T-cell (primary cell): ENCODE results near the gene CFAP57. TPM values are rescaled to one million over a fixed set of nuclear protein-coding genes. Genes with fewer than 3 reads are reported as not detected.

Experiments
- ATAC-seq, 4 experiments: fragments of 200-7000 bp in 3 of 4; fragments of 150-1000 bp in 1 of 4; cut with Tn5 transposase; replicated peaks in 1 of 4; 1 replicate in 3 of 4; 2 replicates in 1 of 4; pipeline ENCODE4 v1.10.0; 2021; ENCODE audit warnings: moderate library complexity in 3 of 4, mild to moderate bottlenecking in 2 of 4, moderate number of reproducible peaks in 1 of 4
- CTCF ChIA-PET, 2 donors: fragments of 300-600 bp; sonication (Branson Sonifier 250); formaldehyde crosslinking; loops; one replicate each; lab custom pipeline; 2022; ENCODE audit warnings: antibody characterized with exemption in 2 of 2; lab: Charles Lee
- POLR2A ChIA-PET, 2 donors: fragments of 300-600 bp; sonication (Branson Sonifier 250); formaldehyde crosslinking; loops; one replicate each; lab custom pipeline; 2022; ENCODE audit warnings: antibody characterized with exemption in 2 of 2; lab: Charles Lee
- DNase-seq, 35 experiments: peaks; one replicate each; pipeline versions ENCODE4 v3.0.0 to v3.0.0-alpha.2; 2013 to 2023
- H3K27ac ChIP-seq: one replicate; pipeline ENCODE4 v1.5.1; 2013; ENCODE audit warnings: low read length
- H3K27me3 ChIP-seq, 2 experiments: replicated peaks in 1 of 2; 1 replicate in 1 of 2; 2 replicates in 1 of 2; pipeline versions ENCODE4 v1.6.1 to v1.7.0; 2013; ENCODE audit warnings: low read length in 1 of 2, mixed read lengths in 1 of 2; ENCODE audit not compliant: control insufficient read depth in 2 of 2, insufficient read depth in 2 of 2; ENCODE audit errors: extremely low read depth in 1 of 2
- H3K36me3 ChIP-seq, 2 donors: 1 replicate in 1 of 2; 2 replicates in 1 of 2; pipeline versions ENCODE4 v1.6.1 to v1.7.0; 2013; ENCODE audit warnings: low read length in 1 of 2; ENCODE audit not compliant: control insufficient read depth in 2 of 2, insufficient read depth in 1 of 2; ENCODE audit errors: extremely low read depth in 1 of 2
- H3K4me1 ChIP-seq, 2 experiments: 1 replicate in 1 of 2; 2 replicates in 1 of 2; pipeline versions ENCODE4 v1.6.1 to v1.7.0; 2013; ENCODE audit warnings: low read length in 2 of 2, mixed read lengths in 1 of 2; ENCODE audit not compliant: insufficient read depth in 2 of 2, control insufficient read depth in 1 of 2; ENCODE audit errors: extremely low read depth in 1 of 2
- H3K4me3 ChIP-seq, 2 donors: 1 replicate in 1 of 2; 2 replicates in 1 of 2; pipeline versions ENCODE4 v1.5.1 to v1.7.0; 2013; ENCODE audit warnings: mild to moderate bottlenecking in 2 of 2, low read length in 1 of 2, moderate library complexity in 1 of 2; ENCODE audit not compliant: control insufficient read depth in 1 of 2; ENCODE audit errors: extremely low read depth in 1 of 2
- H3K9me3 ChIP-seq: 2 replicates; pipeline ENCODE4 v1.7.0; 2013
- H3K27ac Mint-ChIP-seq, 2 donors: one replicate each; pipeline ENCODE4 v1.8.0; 2020 to 2021; ENCODE audit warnings: mild to moderate bottlenecking in 2 of 2, mixed read lengths in 2 of 2
- H3K27me3 Mint-ChIP-seq, 2 donors: one replicate each; pipeline ENCODE4 v1.8.0; 2021 to 2022; ENCODE audit warnings: mixed read lengths in 2 of 2
- H3K36me3 Mint-ChIP-seq: one replicate; pipeline ENCODE4 v1.8.0; 2021; ENCODE audit warnings: mixed read lengths
- H3K4me1 Mint-ChIP-seq, 3 donors: one replicate each; pipeline ENCODE4 v1.8.0; 2020 to 2022; ENCODE audit warnings: mixed read lengths in 3 of 3, mild to moderate bottlenecking in 1 of 3
- H3K4me3 Mint-ChIP-seq, 3 donors: one replicate each; pipeline ENCODE4 v1.8.0; 2020 to 2022; ENCODE audit warnings: mild to moderate bottlenecking in 3 of 3, mixed read lengths in 3 of 3, moderate library complexity in 3 of 3
- H3K9me3 Mint-ChIP-seq, 3 donors: one replicate each; pipeline ENCODE4 v1.8.0; 2020 to 2022; ENCODE audit warnings: mixed read lengths in 3 of 3
- WGBS: methylation state at CpG from one replicate; pipeline ENCODE4 v1.1.5; 2013; ENCODE audit warnings: missing lambda C conversion rate; ENCODE audit not compliant: insufficient coverage; 5-methylcytosine and 5-hydroxymethylcytosine counted together
- total RNA-seq, 35 experiments: library from RNA in 6 of 35; stranded (reverse) in 6 of 35; fragments of 120-200 nt in 1 of 35; gene quantifications; one replicate each; pipeline versions ENCODE4 v1.2.1 to v1.2.4 and lab custom pipeline; 2013 to 2026

Gene CFAP57
- total RNA-seq, 5 donors from 2014 or later (not counting 1 experiment from before 2014, with no cell fraction given): 0.07 TPM; not detected in 4

GRCh38 chr1:43252225-43252624, 80.1 kb downstream of the CFAP57 start:
- H3K4me1 Mint-ChIP-seq: no peaks in the 10 kb centered on the region
- ChIA-PET POLR2A (no interaction called here), CTCF (interaction anchor here in 1 of 2 donors (1.0 kb wide), 1 partner anchor 16 kb away, joined by 3 read pairs; no protein-coding TSS in a partner anchor)
- no peaks in the 10 kb centered on the region for H3K4me1 ChIP-seq
- peaks cover 0 to 17% of the 10 kb centered on the region in 2 donors for H3K27me3 Mint-ChIP-seq
- 100% methylated on average over 1 of the region's 1 CpG for WGBS
- H3K36me3 ChIP-seq: no peaks in the 10 kb centered on the region
- no peak overlapping the region for H3K4me3 Mint-ChIP-seq
- H3K27me3 ChIP-seq: peaks cover 0 to 24% of the 10 kb centered on the region in 2 experiments
- ATAC-seq (no peak), DNase-seq (no peak)
- no peaks in the 10 kb centered on the region for H3K9me3 ChIP-seq
- no peak overlapping the region for H3K27ac ChIP-seq
- no peak overlapping the region for H3K4me3 ChIP-seq
- no peaks in the 10 kb centered on the region for H3K36me3 Mint-ChIP-seq
- no peaks in the 10 kb centered on the region for H3K9me3 Mint-ChIP-seq
- no peak overlapping the region for H3K27ac Mint-ChIP-seq

- POLR2A ChIA-PET: no interaction called here
- Mint-ChIP-seq H3K9me3 (no peaks in the 10 kb centered on the region), H3K27ac (no peak overlapping the region), H3K36me3 (no peaks in the 10 kb centered on the region), H3K4me3 (no peak overlapping the region), H3K27me3 (peaks cover 0 to 17% of the 10 kb centered on the region in 2 donors), H3K4me1 (no peaks in the 10 kb centered on the region)
- WGBS: 90% methylated on average over 4 of the region's 4 CpGs
- CTCF ChIA-PET: interaction anchor here in 1 of 2 donors (1.0 kb wide), 1 partner anchor 17 kb away, joined by 3 read pairs; no protein-coding TSS in a partner anchor
- peaks cover 0 to 29% of the 10 kb centered on the region in 2 experiments for H3K27me3 ChIP-seq
- H3K4me1 ChIP-seq: no peaks in the 10 kb centered on the region
- H3K27ac ChIP-seq: no peak overlapping the region
- ATAC-seq (no peak), DNase-seq (no peak)
- no peaks in the 10 kb centered on the region for H3K9me3 ChIP-seq
- H3K4me3 ChIP-seq: no peak overlapping the region
- no peaks in the 10 kb centered on the region for H3K36me3 ChIP-seq
Measured at GRCh38 chr1:43253173-43253572, 81.0 kb downstream of the CFAP57 start.

DNA sequence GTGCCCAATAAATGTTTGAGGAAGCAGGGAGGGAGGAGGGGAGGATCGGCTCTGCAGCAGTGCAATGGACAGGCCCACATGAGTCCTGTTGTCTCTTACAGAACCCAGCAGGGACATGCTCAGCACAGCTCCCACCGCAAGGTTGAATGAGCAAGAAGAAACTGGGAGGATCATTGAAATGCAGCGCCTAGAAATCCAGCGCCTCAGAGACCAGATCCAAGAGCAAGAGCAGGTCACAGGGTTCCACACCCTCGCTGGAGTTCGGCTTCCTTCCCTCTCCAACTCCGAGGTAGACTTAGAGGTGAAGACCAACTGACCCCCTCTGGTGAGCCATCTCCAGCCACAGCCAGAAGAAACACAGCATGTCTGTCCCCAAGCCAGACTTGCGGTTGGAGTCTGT, 81.7 kb downstream of the CFAP57 start:
- H3K4me1 Mint-ChIP-seq: no peaks in the 10 kb centered on the region

GRCh38 chr1:43255438-43256210, 83.5 kb downstream of the CFAP57 start:
- no peak overlapping the region for H3K4me3 ChIP-seq
- ATAC-seq (no peak), DNase-seq (no peak)
- POLR2A ChIA-PET: no interaction called here
- Mint-ChIP-seq H3K4me1 (no peaks in the 10 kb centered on the region), H3K9me3 (no peaks in the 10 kb centered on the region), H3K4me3 (no peak overlapping the region), H3K27ac (no peak overlapping the region), H3K27me3 (peaks cover 0 to 13% of the 10 kb centered on the region in 2 donors), H3K36me3 (no peaks in the 10 kb centered on the region)
- CTCF ChIA-PET: no interaction called here
- no peaks in the 10 kb centered on the region for H3K9me3 ChIP-seq
- 67% methylated on average over 8 of the region's 10 CpGs for WGBS
- H3K27ac ChIP-seq: no peak overlapping the region
- H3K27me3 ChIP-seq: peaks cover 0 to 27% of the 10 kb centered on the region in 2 experiments
- no peaks in the 10 kb centered on the region for H3K4me1 ChIP-seq
- no peaks in the 10 kb centered on the region for H3K36me3 ChIP-seq

More for the DNA sequence above, 81.7 kb downstream of the CFAP57 start:
- peaks cover 0 to 27% of the 10 kb centered on the region in 2 experiments for H3K27me3 ChIP-seq
- Mint-ChIP-seq H3K27ac (no peak overlapping the region), H3K36me3 (no peaks in the 10 kb centered on the region), H3K4me3 (no peak overlapping the region), H3K27me3 (peaks cover 0 to 17% of the 10 kb centered on the region in 2 donors), H3K9me3 (no peaks in the 10 kb centered on the region)
- ChIA-PET CTCF (no interaction called here), POLR2A (no interaction called here)
- H3K9me3 ChIP-seq: no peaks in the 10 kb centered on the region
- H3K4me1 ChIP-seq: no peaks in the 10 kb centered on the region
- H3K27ac ChIP-seq: no peak overlapping the region
- ATAC-seq (no peak), DNase-seq (no peak)
- WGBS: 91% methylated on average over 5 of the region's 8 CpGs
- no peaks in the 10 kb centered on the region for H3K36me3 ChIP-seq
- H3K4me3 ChIP-seq: no peak overlapping the region

GRCh38 chr1:43256675-43257570, 84.8 kb downstream of the CFAP57 start:
- Histone ChIP-seq H3K27ac (no peak overlapping the region), H3K4me3 (no peak overlapping the region), H3K36me3 (no peaks in the 10 kb centered on the region), H3K27me3 (peaks cover 0 to 27% of the 10 kb centered on the region in 2 experiments), H3K4me1 (no peaks in the 10 kb centered on the region), H3K9me3 (no peaks in the 10 kb centered on the region)
- ATAC-seq: no peak
- WGBS: 87% methylated on average over 6 of the region's 8 CpGs
- Mint-ChIP-seq H3K36me3 (no peaks in the 10 kb centered on the region), H3K27me3 (peaks cover 0 to 8% of the 10 kb centered on the region in 2 donors), H3K9me3 (no peaks in the 10 kb centered on the region), H3K27ac (no peak overlapping the region), H3K4me1 (no peaks in the 10 kb centered on the region), H3K4me3 (no peak overlapping the region)
- DNase-seq: no peak
- POLR2A ChIA-PET: no interaction called here
- CTCF ChIA-PET: no interaction called here

DNA sequence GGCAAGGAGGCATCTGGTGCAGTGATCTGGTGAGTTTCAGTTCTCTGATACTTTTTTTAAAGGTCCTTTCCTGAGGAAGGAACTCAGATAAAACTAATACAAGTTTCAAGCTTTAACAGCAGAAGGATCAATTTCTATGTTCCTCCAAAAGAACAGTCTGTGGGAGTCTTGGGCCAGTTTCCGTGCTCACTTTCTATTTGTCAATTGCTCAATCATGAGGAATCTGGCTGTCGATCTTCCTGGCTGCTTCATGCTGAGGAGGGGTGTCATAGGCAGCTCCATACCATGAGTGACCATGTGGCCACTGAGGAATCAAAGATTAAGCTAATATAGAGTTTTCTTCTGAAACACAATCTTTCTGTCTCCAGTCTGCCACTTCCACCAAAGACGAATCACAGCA, 86.2 kb downstream of the CFAP57 start:
- no peak for DNase-seq
- ATAC-seq: no peak
- ChIA-PET CTCF (no interaction called here), POLR2A (no interaction called here)
- Histone ChIP-seq H3K36me3 (no peaks in the 10 kb centered on the region), H3K27ac (no peak overlapping the region), H3K4me1 (no peaks in the 10 kb centered on the region), H3K9me3 (no peaks in the 10 kb centered on the region), H3K27me3 (peaks cover 0 to 22% of the 10 kb centered on the region in 2 experiments), H3K4me3 (no peak overlapping the region)
- Mint-ChIP-seq H3K4me1 (no peaks in the 10 kb centered on the region), H3K9me3 (peaks cover 0 to 2% (median under 1%) of the 10 kb centered on the region in 3 donors), H3K36me3 (no peaks in the 10 kb centered on the region), H3K27me3 (peaks cover 0 to 1% of the 10 kb centered on the region in 2 donors), H3K27ac (no peak overlapping the region), H3K4me3 (no peak overlapping the region)
- WGBS: 79% methylated on average over 2 of the region's 3 CpGs
